Endothelial cell (in vitro differentiated cells): ENCODE measurements around the gene KRT222. TPM values are rescaled to one million over a fixed set of nuclear protein-coding genes. Genes with fewer than 3 reads are reported as not detected.

Experiments
- DNase-seq: peaks from one replicate; pipeline ENCODE4 v3.0.0; 2021; ENCODE audit warnings: low spot score
- H3K27ac Mint-ChIP-seq: one replicate; pipeline ENCODE4 v1.8.0; 2021; ENCODE audit warnings: mixed read lengths, inconsistent platforms; ENCODE audit not compliant: unreplicated experiment
- H3K27me3 Mint-ChIP-seq: one replicate; pipeline ENCODE4 v1.8.0; 2021; ENCODE audit warnings: mild to moderate bottlenecking, moderate library complexity, mixed read lengths, inconsistent platforms; ENCODE audit not compliant: unreplicated experiment
- H3K36me3 Mint-ChIP-seq: one replicate; pipeline ENCODE4 v1.8.0; 2021; ENCODE audit warnings: mild to moderate bottlenecking, low read depth, mixed read lengths, inconsistent platforms; ENCODE audit not compliant: unreplicated experiment
- H3K4me1 Mint-ChIP-seq: one replicate; pipeline ENCODE4 v1.8.0; 2021; ENCODE audit warnings: mild to moderate bottlenecking, mixed read lengths, inconsistent platforms; ENCODE audit not compliant: unreplicated experiment
- H3K4me3 Mint-ChIP-seq: one replicate; pipeline ENCODE4 v1.8.0; 2021; ENCODE audit warnings: mild to moderate bottlenecking, mixed read lengths, inconsistent platforms; ENCODE audit not compliant: unreplicated experiment
- H3K9me3 Mint-ChIP-seq: one replicate; pipeline ENCODE4 v1.8.0; 2021; ENCODE audit warnings: mixed read lengths, inconsistent platforms; ENCODE audit not compliant: unreplicated experiment
- total RNA-seq: library from RNA; stranded (reverse); fragmentation: NEBNext Ultra II Directional; extraction: Animal tissue kit (Norgen Biotek cat#: 25700); gene quantifications from one replicate; pipeline ENCODE4 v1.2.1, GENCODE V29; 2021; ENCODE audit not compliant: unreplicated experiment
- TF ChIP-seq, protein P1 (sequence below): fragments of 200-600 bp; sonication (generic); IDR thresholded peaks from one replicate; pipeline ENCODE4 v1.5.0; 2021; ENCODE audit warnings: antibody characterized with exemption; ENCODE audit not compliant: unreplicated experiment

KRT222 gene
- total RNA-seq, 1 donor from 2014 or later: 1.2 TPM

DNA sequence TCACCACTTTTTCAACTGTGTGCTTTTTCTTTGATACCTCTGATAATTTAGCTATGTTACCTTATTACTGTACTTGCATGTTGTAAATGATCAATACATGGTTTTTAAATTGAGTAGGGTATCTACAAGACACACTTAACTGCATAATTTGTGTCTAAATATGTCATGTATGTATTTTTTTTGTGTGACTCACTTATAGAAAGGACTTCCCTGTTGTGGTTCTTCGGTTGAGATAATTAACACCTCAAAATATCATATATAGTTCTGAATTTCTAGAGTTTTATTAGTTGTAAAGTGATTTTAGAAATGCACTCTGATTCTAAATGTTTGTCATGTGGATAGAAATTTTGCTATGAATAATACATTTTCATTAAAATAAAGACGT, 14.5 kb upstream of the KRT222 start:
- Mint-ChIP-seq H3K9me3 (no peaks in the 10 kb centered on the region), H3K27me3 (no peaks in the 10 kb centered on the region), H3K36me3 (no peaks in the 10 kb centered on the region), H3K4me1 (no peaks in the 10 kb centered on the region), H3K27ac (no peak overlapping the region), H3K4me3 (no peak overlapping the region)
- DNase-seq: no peak
- TF ChIP-seq, protein P1, sequence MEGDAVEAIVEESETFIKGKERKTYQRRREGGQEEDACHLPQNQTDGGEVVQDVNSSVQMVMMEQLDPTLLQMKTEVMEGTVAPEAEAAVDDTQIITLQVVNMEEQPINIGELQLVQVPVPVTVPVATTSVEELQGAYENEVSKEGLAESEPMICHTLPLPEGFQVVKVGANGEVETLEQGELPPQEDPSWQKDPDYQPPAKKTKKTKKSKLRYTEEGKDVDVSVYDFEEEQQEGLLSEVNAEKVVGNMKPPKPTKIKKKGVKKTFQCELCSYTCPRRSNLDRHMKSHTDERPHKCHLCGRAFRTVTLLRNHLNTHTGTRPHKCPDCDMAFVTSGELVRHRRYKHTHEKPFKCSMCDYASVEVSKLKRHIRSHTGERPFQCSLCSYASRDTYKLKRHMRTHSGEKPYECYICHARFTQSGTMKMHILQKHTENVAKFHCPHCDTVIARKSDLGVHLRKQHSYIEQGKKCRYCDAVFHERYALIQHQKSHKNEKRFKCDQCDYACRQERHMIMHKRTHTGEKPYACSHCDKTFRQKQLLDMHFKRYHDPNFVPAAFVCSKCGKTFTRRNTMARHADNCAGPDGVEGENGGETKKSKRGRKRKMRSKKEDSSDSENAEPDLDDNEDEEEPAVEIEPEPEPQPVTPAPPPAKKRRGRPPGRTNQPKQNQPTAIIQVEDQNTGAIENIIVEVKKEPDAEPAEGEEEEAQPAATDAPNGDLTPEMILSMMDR: no peak

DNA sequence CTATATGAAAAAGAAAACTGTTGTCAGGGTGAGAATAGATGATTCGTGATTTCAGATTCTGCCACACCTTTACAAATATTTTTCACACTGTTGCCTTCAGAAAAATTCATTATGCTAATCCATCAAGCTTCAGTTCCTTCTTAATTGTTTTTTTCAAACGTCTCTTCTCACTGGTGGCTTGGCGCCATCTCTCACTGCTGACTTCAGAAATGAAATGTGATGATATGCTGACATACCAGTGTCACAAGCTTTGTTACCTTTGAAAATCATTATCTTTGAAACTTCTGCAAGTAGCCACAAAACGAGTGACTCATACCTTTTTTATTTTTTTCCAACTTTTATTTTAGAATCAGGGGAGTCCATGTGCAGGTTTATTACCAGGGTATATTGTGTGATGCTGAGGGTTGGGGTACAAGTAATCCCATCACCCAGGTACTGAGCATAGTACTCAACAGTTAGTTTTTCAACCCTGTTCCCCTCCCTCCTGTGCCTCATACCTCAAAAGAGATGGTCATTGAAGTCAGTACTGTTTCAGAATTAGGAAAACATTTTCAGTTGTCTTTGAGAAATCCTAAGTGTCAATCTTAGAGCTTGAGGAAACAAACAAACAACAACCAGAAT, 14.0 kb upstream of the KRT222 start:
- Mint-ChIP-seq H3K4me3 (no peak overlapping the region), H3K36me3 (no peaks in the 10 kb centered on the region), H3K9me3 (no peaks in the 10 kb centered on the region), H3K27ac (no peak overlapping the region), H3K4me1 (no peaks in the 10 kb centered on the region), H3K27me3 (no peaks in the 10 kb centered on the region)
- TF ChIP-seq, protein P1: no peak
- DNase-seq: no peak

GRCh38 chr17:40675905-40676304, 10.9 kb upstream of the KRT222 start:
- H3K36me3 Mint-ChIP-seq: no peaks in the 10 kb centered on the region
- H3K9me3 Mint-ChIP-seq: no peaks in the 10 kb centered on the region
- H3K27ac Mint-ChIP-seq: no peak overlapping the region
- no peak overlapping the region for H3K4me3 Mint-ChIP-seq
- DNase-seq: no peak
- H3K27me3 Mint-ChIP-seq: no peaks in the 10 kb centered on the region
- no peaks in the 10 kb centered on the region for H3K4me1 Mint-ChIP-seq
- TF ChIP-seq, protein P1: no peak

DNA sequence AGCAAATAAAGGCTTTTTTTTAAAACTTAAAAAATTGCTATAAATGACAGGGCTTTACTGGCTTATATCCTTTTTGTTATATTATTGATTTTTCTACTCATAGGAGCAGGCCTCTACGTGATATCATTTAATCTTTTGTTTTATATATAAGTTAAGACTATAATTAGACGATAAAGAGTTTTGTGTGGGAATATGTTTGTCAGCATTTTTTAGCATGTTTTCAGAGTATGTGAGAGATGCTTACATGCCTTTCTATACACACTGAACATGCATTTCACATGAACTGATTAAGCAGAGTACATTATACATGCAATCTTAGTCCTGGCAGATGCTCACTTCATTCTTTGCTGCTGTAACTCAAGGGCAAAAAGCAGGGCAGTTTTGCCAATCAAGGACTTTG, 7.7 kb upstream of the KRT222 start:
- no peak overlapping the region for H3K4me3 Mint-ChIP-seq
- TF ChIP-seq, protein P1: no peak
- H3K27ac Mint-ChIP-seq: no peak overlapping the region
- no peaks in the 10 kb centered on the region for H3K4me1 Mint-ChIP-seq
- H3K36me3 Mint-ChIP-seq: no peaks in the 10 kb centered on the region
- H3K9me3 Mint-ChIP-seq: no peaks in the 10 kb centered on the region
- H3K27me3 Mint-ChIP-seq: peaks cover 3% of the 10 kb centered on the region
- no peak for DNase-seq

DNA sequence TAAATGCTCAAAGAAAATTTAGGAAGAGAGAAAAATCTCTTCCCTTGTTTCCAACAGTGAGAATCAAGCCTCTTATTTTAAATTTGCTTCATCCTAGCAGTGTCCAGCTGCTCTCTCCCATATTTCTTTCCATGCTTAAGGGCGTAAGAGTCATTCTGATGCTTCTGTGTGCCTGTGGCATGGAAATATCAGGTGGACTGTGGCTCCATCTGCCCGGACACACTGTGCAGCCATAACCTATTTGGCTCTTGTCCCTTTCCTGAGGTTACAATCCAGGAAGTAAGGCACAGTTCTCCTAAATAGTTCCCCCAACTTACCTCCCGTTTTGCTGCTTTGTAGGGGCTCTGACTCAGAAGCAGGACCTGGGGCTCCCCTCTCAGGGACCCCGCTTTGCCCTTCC, 6.3 kb upstream of the KRT222 start:
- Mint-ChIP-seq H3K4me1 (no peaks in the 10 kb centered on the region), H3K4me3 (no peak overlapping the region), H3K27ac (no peak overlapping the region), H3K9me3 (no peaks in the 10 kb centered on the region), H3K36me3 (no peaks in the 10 kb centered on the region), H3K27me3 (peaks cover 3% of the 10 kb centered on the region)
- TF ChIP-seq, protein P1: no peak
- DNase-seq: no peak
